ENCODE measurements around the gene ARSI. TPM values are rescaled to one million over a fixed set of nuclear protein-coding genes. Genes with fewer than 3 reads are reported as not detected.
A peak's percentile ranks its signal among the peaks of the same experiment; 100 is the strongest.

The ARSI gene
- polyA plus RNA-seq (2012; rRNA removed), result 0.03 and 0.20 TPM in 2 replicates
- 0.01 and 0.04 TPM in 2 replicates for polyA plus RNA-seq (2012; cell fraction: cytosol; rRNA removed)
- polyA plus RNA-seq (2012; cell fraction: nucleus; rRNA removed), result 0.04 and 0.16 TPM in 2 replicates

- Histone ChIP-seq H3K27ac (ENCODE audit: low read depth in 2 of 2, low read length in 1 of 2) (peak within 1 kb of the TSS in 1 of 2 experiments; percentile 18; a peak in 2 of 4 replicates), H3K79me2 (ENCODE audit: insufficient read depth) (no peaks in the 10 kb centered on the region), H2AFZ (ENCODE audit: low read depth) (no peak within 1 kb of the TSS), H3K4me3 (ENCODE audit: low read depth in 2 of 2, low read length in 1 of 2) (no peak within 1 kb of the TSS), H3K9ac (no peak within 1 kb of the TSS), H3F3A (replicated peaks; ENCODE audit: insufficient read depth) (peaks cover 17% of the 10 kb centered on the region), H3K9me2 (no peaks in the 10 kb centered on the region), H3K36me3 (replicated peaks in 1 of 2; ENCODE audit: control insufficient read depth in 1 of 2, insufficient read depth in 2 of 2, low read length in 1 of 2) (no peaks in the 10 kb centered on the region), H3K27me3 (ENCODE audit: insufficient read depth) (no peaks in the 10 kb centered on the region), H4K20me1 (ENCODE audit: insufficient read depth) (no peaks in the 10 kb centered on the region), H3K9me3 (no peaks in the 10 kb centered on the region), H3K4me1 (ENCODE audit: control insufficient read depth in 1 of 2, insufficient read depth in 2 of 2, low read depth in 1 of 2, low read length in 1 of 2) (peaks cover 4 to 25% of the 10 kb centered on the region in 2 experiments; a peak in 3 of 4 replicates), H3K4me2 (no peak within 1 kb of the TSS)
- CTCF ChIA-PET, result interaction anchor here (0.6 to 1.8 kb wide), 3 partner anchors 12 to 131 kb away, joined by 3 to 5 read pairs (median 3); partner anchors contain the start of gene CAMK2A
- WGBS (ENCODE audit: low lambda C conversion rate), result 87% methylated on average over 39 of the region's 63 CpGs
- DNase-seq, result no peak
- TF ChIP-seq RFX5 (IDR thresholded peaks at IDR 0.05; ENCODE audit: low read length), result no peak
- no peak for TF ChIP-seq EZH2phosphoT487 (IDR thresholded peaks at IDR 0.05; ENCODE audit: borderline replicate concordance, low read depth)
- no peak for TF ChIP-seq JUND (IDR thresholded peaks at IDR 0.05)
- TF ChIP-seq RCOR1 (IDR thresholded peaks at IDR 0.05; ENCODE audit: low read length), result no peak
- no peak for TF ChIP-seq MEF2A (IDR thresholded peaks at IDR 0.05; ENCODE audit: borderline replicate concordance, low read depth)
- no peak for TF ChIP-seq USF1 (IDR thresholded peaks at IDR 0.05; ENCODE audit: borderline replicate concordance, low read depth)
- no peak for TF ChIP-seq SIN3A (IDR thresholded peaks at IDR 0.05; ENCODE audit: borderline replicate concordance, low read depth, low read length)
- no peak for TF ChIP-seq ELF1 (IDR thresholded peaks at IDR 0.05)
- TF ChIP-seq MAX (IDR thresholded peaks at IDR 0.05; ENCODE audit: low read depth), result no peak
- TF ChIP-seq CTCF (IDR thresholded peaks at IDR 0.05), result no peak
- TF ChIP-seq NFIC (IDR thresholded peaks at IDR 0.05; ENCODE audit: borderline replicate concordance), result no peak
- TF ChIP-seq TCF12 (IDR thresholded peaks at IDR 0.05), result no peak
- TF ChIP-seq REST (IDR thresholded peaks at IDR 0.05; ENCODE audit: low read depth, low read length), result no peak
- POLR2A ChIA-PET, result no interaction called here
Observed at GRCh38 chr5:150302301-150303069, at the start of gene ARSI. Gene ARSI, minus strand, starts transcription at chr5:150302905. Its CDS starts 532 bp downstream, at chr5:150302373.
